IMR-90 (cell line): ENCODE measurements around the gene COLQ. TPM values are rescaled to one million over a fixed set of nuclear protein-coding genes. Genes with fewer than 3 reads are reported as not detected.

Experiments used
- ATAC-seq: fragments of 200-7000 bp; cut with Tn5 transposase; 2 replicates; pipeline ENCODE4 v1.9.1; 2020; ENCODE audit warnings: low read depth, mild to moderate bottlenecking, moderate library complexity
- BruUV-seq: library from RNA; stranded (reverse); fragments of 400-500 nt; replicated peaks from 2 replicates; lab custom pipeline; 2021; lab: Mats Ljungman, UMichigan
- CTCF ChIA-PET: fragments of 300-600 bp; formaldehyde crosslinking; extraction: SDS; loops from one replicate; lab custom pipeline; 2021; ENCODE audit warnings: antibody characterized with exemption; lab: Yijun Ruan, JAX
- POLR2A ChIA-PET: fragments of 300-600 bp; sonication (Branson Sonifier 250); formaldehyde crosslinking; loops from one replicate; lab custom pipeline; 2022; ENCODE audit warnings: antibody characterized with exemption; ENCODE audit not compliant: unreplicated experiment; lab: Charles Lee
- DNase-seq: peaks from one replicate; pipeline ENCODE4 v3.0.0; 2013
- H2AFZ ChIP-seq: replicated peaks from 2 replicates; pipeline ENCODE3; 2013; ENCODE audit warnings: low read length, mild to moderate bottlenecking; ENCODE audit not compliant: poor library complexity
- H2AK5ac ChIP-seq: 2 replicates; pipeline ENCODE4 v1.6.1; 2013; ENCODE audit warnings: low read depth, low read length, inconsistent platforms
- H2AK9ac ChIP-seq: replicated peaks from 2 replicates; pipeline ENCODE3; 2013; ENCODE audit warnings: mild to moderate bottlenecking, low read depth, low read length, moderate library complexity; ENCODE audit not compliant: poor library complexity
- H2BK120ac ChIP-seq: 2 replicates; pipeline ENCODE4 v1.6.1; 2013; ENCODE audit warnings: low read depth, low read length, inconsistent platforms
- H2BK15ac ChIP-seq: 3 replicates; pipeline ENCODE4 v1.6.1; 2013; ENCODE audit warnings: low read depth, low read length, inconsistent platforms
- H2BK20ac ChIP-seq: 2 replicates; pipeline ENCODE4 v1.6.1; 2013; ENCODE audit warnings: low read depth, mild to moderate bottlenecking, inconsistent platforms, low read length, moderate library complexity
- H2BK5ac ChIP-seq: 2 replicates; pipeline ENCODE4 v1.6.1; 2013; ENCODE audit warnings: mild to moderate bottlenecking, low read depth, low read length, inconsistent platforms; ENCODE audit not compliant: poor library complexity, severe bottlenecking
- H3K14ac ChIP-seq: replicated peaks from 2 replicates; pipeline ENCODE4 v1.6.1; 2013; ENCODE audit warnings: low read depth, low read length, inconsistent platforms
- H3K18ac ChIP-seq: 2 replicates; pipeline ENCODE4 v1.6.1; 2013; ENCODE audit warnings: low read depth, low read length, control low read depth
- H3K23ac ChIP-seq: 2 replicates; pipeline ENCODE4 v1.6.1; 2013; ENCODE audit warnings: low read depth, low read length, inconsistent platforms
- H3K27ac ChIP-seq: 2 replicates; pipeline ENCODE4 v1.5.1; 2013; ENCODE audit warnings: mild to moderate bottlenecking, control low read depth, low read length; ENCODE audit not compliant: insufficient read depth
- H3K27me3 ChIP-seq: 2 replicates; pipeline ENCODE4 v1.6.1; 2013; ENCODE audit warnings: low read length; ENCODE audit not compliant: control insufficient read depth, insufficient read depth
- H3K36me3 ChIP-seq: 2 replicates; pipeline ENCODE4 v1.6.1; 2013; ENCODE audit warnings: low read length, mixed read lengths; ENCODE audit not compliant: control insufficient read depth, insufficient read depth
- H3K4ac ChIP-seq: 2 replicates; pipeline ENCODE4 v1.6.1; 2013; ENCODE audit warnings: low read depth, low read length, inconsistent platforms
- H3K4me1 ChIP-seq: 2 replicates; pipeline ENCODE4 v1.6.1; 2013; ENCODE audit warnings: low read length, mixed read lengths; ENCODE audit not compliant: control insufficient read depth, insufficient read depth
- H3K4me2 ChIP-seq: 2 replicates; pipeline ENCODE4 v1.6.1; 2013; ENCODE audit warnings: low read depth, mild to moderate bottlenecking, control low read depth, low read length, moderate library complexity
- H3K4me3 ChIP-seq: 2 replicates; pipeline ENCODE4 v1.5.1; 2013; ENCODE audit warnings: low read depth, mild to moderate bottlenecking, control low read depth, low read length, moderate library complexity; ENCODE audit not compliant: insufficient read depth
- H3K56ac ChIP-seq: 2 replicates; pipeline ENCODE4 v1.6.1; 2013; ENCODE audit warnings: low read length, inconsistent platforms; ENCODE audit not compliant: insufficient read depth; ENCODE audit errors: extremely low read depth
- H3K79me1 ChIP-seq, 2 experiments: 2 replicates each; pipeline ENCODE4 v1.6.1; 2013; ENCODE audit warnings: low read length in 2 of 2, inconsistent platforms in 1 of 2, low read depth in 1 of 2
- H3K9ac ChIP-seq: 2 replicates; pipeline ENCODE4 v1.6.1; 2013; ENCODE audit warnings: low read depth, low read length, control low read depth
- H3K9me1 ChIP-seq: 2 replicates; pipeline ENCODE4 v1.6.1; 2013; ENCODE audit warnings: low read length, inconsistent platforms; ENCODE audit not compliant: insufficient read depth
- H3K9me3 ChIP-seq: 2 replicates; pipeline ENCODE4 v1.6.1; 2013; ENCODE audit warnings: low read length; ENCODE audit not compliant: control insufficient read depth, insufficient read depth
- H4K20me1 ChIP-seq: 2 replicates; pipeline ENCODE4 v1.6.1; 2013; ENCODE audit warnings: low read length, inconsistent platforms; ENCODE audit not compliant: insufficient read depth
- H4K5ac ChIP-seq: 2 replicates; pipeline ENCODE4 v1.6.1; 2013; ENCODE audit warnings: mild to moderate bottlenecking, low read depth, low read length, control low read depth
- H4K8ac ChIP-seq, 2 experiments: 2 replicates each; pipeline ENCODE4 v1.6.1; 2013; ENCODE audit warnings: low read depth in 2 of 2, low read length in 2 of 2, control low read depth in 1 of 2, inconsistent platforms in 1 of 2
- H4K91ac ChIP-seq: 2 replicates; pipeline ENCODE4 v1.6.1; 2013; ENCODE audit warnings: low read depth, low read length, inconsistent platforms; ENCODE audit not compliant: insufficient read depth
- BHLHE40 ChIP-seq: fragments of 150-350 bp; IDR thresholded peaks from 2 replicates; pipeline ENCODE4 v1.6.1; 2016; ENCODE audit warnings: mild to moderate bottlenecking, low read depth, low read length
- CEBPB ChIP-seq: IDR thresholded peaks from 2 replicates; pipeline ENCODE4 v1.6.1; 2012; ENCODE audit warnings: low read depth, low read length, improper control_type of control experiment
- CHD1 ChIP-seq: IDR thresholded peaks from 2 replicates; pipeline ENCODE4 v1.6.1; 2012; ENCODE audit warnings: low read depth, low read length, improper control_type of control experiment
- CTCF ChIP-seq: conservative IDR thresholded peaks from 2 replicates; pipeline ENCODE4 v1.5.1; 2012; ENCODE audit warnings: mild to moderate bottlenecking, low read depth, low read length, improper control_type of control experiment
- ELK1 ChIP-seq: fragments of 150-350 bp; IDR thresholded peaks from 2 replicates; pipeline ENCODE4 v1.6.1; 2016; ENCODE audit warnings: low read depth, mild to moderate bottlenecking, low read length, moderate library complexity, borderline replicate concordance
- FOS ChIP-seq: fragments of 150-350 bp; IDR thresholded peaks from 2 replicates; pipeline ENCODE4 v1.6.1; 2016; ENCODE audit warnings: low read depth, low read length
- MAFK ChIP-seq: IDR thresholded peaks from 2 replicates; pipeline ENCODE4 v1.6.1; 2012; ENCODE audit warnings: low read depth, low read length, improper control_type of control experiment
- MAZ ChIP-seq: IDR thresholded peaks from 2 replicates; pipeline ENCODE4 v1.6.1; 2012; ENCODE audit warnings: low read depth, mild to moderate bottlenecking, low read length, improper control_type of control experiment, moderate library complexity, borderline replicate concordance
- MXI1 ChIP-seq: IDR thresholded peaks from 2 replicates; pipeline ENCODE4 v1.6.1; 2012; ENCODE audit warnings: low read depth, mild to moderate bottlenecking, low read length, moderate library complexity, borderline replicate concordance
- NFE2L2 ChIP-seq: fragments of 150-350 bp; IDR thresholded peaks from 2 replicates; pipeline ENCODE4 v1.6.1; 2016; ENCODE audit warnings: low read depth, mild to moderate bottlenecking, low read length
- POLR2A ChIP-seq: IDR thresholded peaks from 2 replicates; pipeline ENCODE4 v1.6.1; 2012; ENCODE audit warnings: mild to moderate bottlenecking, low read depth, low read length
- RAD21 ChIP-seq: IDR thresholded peaks from 2 replicates; pipeline ENCODE4 v1.6.1; 2012; ENCODE audit warnings: low read length, improper control_type of control experiment
- RCOR1 ChIP-seq: IDR thresholded peaks from 2 replicates; pipeline ENCODE4 v1.6.1; 2012; ENCODE audit warnings: mild to moderate bottlenecking, low read length, improper control_type of control experiment; ENCODE audit not compliant: insufficient replicate concordance
- RFX5 ChIP-seq: IDR thresholded peaks from 2 replicates; pipeline ENCODE4 v1.8.0; 2012; ENCODE audit warnings: low read depth, mild to moderate bottlenecking, low read length, moderate library complexity
- SMC3 ChIP-seq: fragments of 150-350 bp; IDR thresholded peaks from 2 replicates; pipeline ENCODE4 v1.6.1; 2016; ENCODE audit warnings: low read depth, mild to moderate bottlenecking, antibody characterized with exemption, low read length, moderate library complexity
- USF2 ChIP-seq: fragments of 150-350 bp; IDR thresholded peaks from 2 replicates; pipeline ENCODE4 v1.6.1; 2017; ENCODE audit warnings: mild to moderate bottlenecking, antibody characterized with exemption, low read length, low read depth
- WGBS, 2 experiments: methylation state at CpG; one replicate each; pipeline versions ENCODE4 v1.1.5 to v1.1.7; 2013; ENCODE audit warnings: missing lambda C conversion rate in 2 of 2; ENCODE audit not compliant: insufficient read length in 1 of 2; ENCODE audit errors: extremely low coverage in 2 of 2; 5-methylcytosine and 5-hydroxymethylcytosine counted together
- dilution Hi-C: fragments of 300-500 bp; cut with HindIII; formaldehyde crosslinking; loops from one replicate; pipeline ENCODE4 v1.14.3; 2018; ENCODE audit warnings: low sequenced_read_pairs; ENCODE audit not compliant: unreplicated experiment
- in situ Hi-C: fragments of 300-500 bp; cut with MboI; formaldehyde crosslinking; loops from 3 replicates; pipeline ENCODE4 v1.14.3; 2019; ENCODE audit warnings: low sequenced_read_pairs, inconsistent platforms, mixed read lengths
- intact Hi-C: fragments of 100-400 bp; cut with micrococcal nuclease; formaldehyde crosslinking; loops from 2 replicates; pipeline ENCODE4 v1.10.0; 2022
- polyA plus RNA-seq, 3 experiments: library from polyadenylated mRNA; depleted of rRNA; stranded (reverse); fragments of >200 nt; gene quantifications; 2 replicates each; pipeline ENCODE4 v1.2.3, GENCODE V29; 2012; ENCODE audit warnings: low replicate concordance in 1 of 3
- total RNA-seq: library from RNA; depleted of rRNA; stranded (reverse); fragments of >200 nt; gene quantifications from 2 replicates; pipeline ENCODE4 v1.2.3, GENCODE V29; 2012

Gene COLQ
- total and polyA plus RNA-seq, 2 of the 4 experiments (the other 2 are of a cell fraction): 0.18 to 0.65 TPM

GRCh38 chr3:15403965-15404364 lies 117.5 kb downstream of the COLQ start:
- Histone ChIP-seq H3K36me3 (peaks cover 1% of the 10 kb centered on the region; the same call in 1 of the 2 replicates), H3K56ac (no peak overlapping the region), H4K20me1 (no peaks in the 10 kb centered on the region), H4K5ac (no peak overlapping the region), H4K91ac (no peak overlapping the region), H2BK20ac (no peak overlapping the region), H2BK15ac (no peak overlapping the region), H3K9ac (no peak overlapping the region), H2AK9ac (no peak overlapping the region), H3K18ac (no peak overlapping the region), H3K27ac (no peak overlapping the region), H3K4ac (no peak overlapping the region), H4K8ac (no peak overlapping the region), H3K9me3 (no peaks in the 10 kb centered on the region), H2AK5ac (no peak overlapping the region), H2BK120ac (no peak overlapping the region), H3K27me3 (no peaks in the 10 kb centered on the region), H3K9me1 (0 out of 2 replicates have a peak, but pooled peaks cover 3% of the 10 kb centered on the region), H3K23ac (no peak overlapping the region), H3K14ac (no peak overlapping the region), H2BK5ac (no peak overlapping the region), H3K4me2 (no peak overlapping the region), H3K79me1 (no peaks in the 10 kb centered on the region), H2AFZ (no peak overlapping the region), H3K4me1 (no peaks in the 10 kb centered on the region), H3K4me3 (no peak overlapping the region)
- ChIA-PET POLR2A (no interaction called here), CTCF (interaction anchor here (1.7 to 1.9 kb wide), 2 partner anchors 136 kb away, joined by 4 to 25 read pairs; no protein-coding TSS in a partner anchor)
- WGBS, 2 experiments: 89% methylated on average over 3 of the region's 3 CpGs; no CpG with 5 or more reads in 1 of the 2 experiments
- in situ Hi-C loops (no loop called here), intact Hi-C loops (loop anchor here (10.0 kb wide), 1 partner anchor 299 kb away; no protein-coding TSS in a partner anchor), dilution Hi-C loops (no loop called here)
- no TSS peak for BruUV-seq
- ATAC-seq (no peak), DNase-seq (no peak)
- TF ChIP-seq NFE2L2: no peak
- TF ChIP-seq MAFK: no peak
- no peak for TF ChIP-seq RFX5
- TF ChIP-seq RAD21: no peak
- no peak for TF ChIP-seq USF2
- no peak for TF ChIP-seq POLR2A
- TF ChIP-seq CTCF: no peak
- no peak for TF ChIP-seq BHLHE40
- no peak for TF ChIP-seq MAZ
- TF ChIP-seq SMC3: no peak
- TF ChIP-seq CHD1: no peak
- no peak for TF ChIP-seq FOS
- TF ChIP-seq MXI1: no peak
- no peak for TF ChIP-seq RCOR1
- no peak for TF ChIP-seq CEBPB
- TF ChIP-seq ELK1: no peak
